ENCODE results near the gene AGAP1. TPM values are rescaled to one million over a fixed set of nuclear protein-coding genes. Genes with fewer than 3 reads are reported as not detected.
A peak's percentile ranks its signal among the peaks of the same experiment; 100 is the strongest.

Gene AGAP1
- total RNA-seq, 2 donors from 2014 or later, result 22.5 to 23.9 TPM

DNA sequence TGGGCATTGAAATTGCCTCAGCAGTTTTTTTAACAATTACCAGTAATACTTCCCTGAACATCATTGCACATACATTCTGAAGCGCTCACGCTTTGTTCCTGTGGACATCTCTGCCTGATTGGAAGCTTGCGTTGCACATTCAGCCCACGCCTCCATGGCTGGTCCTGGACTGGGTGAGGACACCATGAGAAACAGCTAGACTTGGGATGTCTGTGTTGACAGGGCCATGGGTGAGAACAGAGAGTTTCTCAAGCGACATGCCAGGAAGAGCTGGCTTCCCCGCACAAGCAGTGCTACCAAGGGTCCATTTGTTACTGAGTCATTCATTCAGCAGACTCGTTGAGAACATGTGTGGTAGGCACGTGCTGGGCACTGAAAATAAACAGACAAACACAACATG is 508.0 kb downstream of the AGAP1 start:
- ATAC-seq, result no peak
- no peak for DNase-seq
- intact Hi-C loops (cut with DNase I), result no loop called here

DNA sequence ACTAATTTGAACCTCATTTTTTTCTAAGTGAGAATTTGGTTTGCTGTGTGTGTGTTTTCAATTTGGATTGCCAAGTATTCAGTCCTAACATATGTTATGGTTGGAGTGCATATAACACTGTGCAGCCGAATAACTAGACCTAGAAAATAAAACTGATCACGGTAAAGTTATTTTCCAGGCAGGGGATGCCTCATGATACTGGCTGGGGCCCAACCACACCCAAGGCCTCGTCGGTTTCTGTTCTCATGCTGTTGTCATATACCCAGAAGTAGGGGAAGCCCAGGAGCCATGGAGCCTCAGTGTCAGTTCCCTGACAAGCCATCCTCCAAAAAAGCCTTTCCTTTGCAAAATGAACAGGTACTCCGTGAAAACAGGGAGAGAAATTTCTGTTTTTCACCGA is 514.2 kb downstream of the AGAP1 start:
- ATAC-seq (no peak), DNase-seq (no peak)
- intact Hi-C loops (cut with DNase I), result no loop called here

DNA sequence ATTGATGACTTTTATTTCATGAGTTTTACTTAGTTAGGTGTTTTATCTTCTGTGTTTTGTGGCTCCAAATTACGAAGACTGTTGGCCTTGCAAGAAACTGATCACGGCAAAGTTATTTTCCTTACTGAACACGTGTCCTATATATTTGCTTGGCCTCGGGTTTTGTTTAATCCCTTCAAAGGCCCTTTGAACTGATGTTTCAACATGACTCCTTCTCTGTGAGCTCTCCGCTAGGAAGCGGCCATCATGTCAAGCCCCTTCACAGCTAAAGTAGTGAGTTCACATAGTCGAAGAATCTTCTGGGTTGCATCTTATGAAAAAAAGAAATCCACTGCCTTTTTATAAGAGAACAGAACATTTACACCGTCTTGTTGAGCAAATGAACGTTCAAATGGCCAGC is 515.0 kb downstream of the AGAP1 start:
- DNase-seq (no peak), ATAC-seq (no peak)
- intact Hi-C loops (cut with DNase I), result no loop called here

DNA sequence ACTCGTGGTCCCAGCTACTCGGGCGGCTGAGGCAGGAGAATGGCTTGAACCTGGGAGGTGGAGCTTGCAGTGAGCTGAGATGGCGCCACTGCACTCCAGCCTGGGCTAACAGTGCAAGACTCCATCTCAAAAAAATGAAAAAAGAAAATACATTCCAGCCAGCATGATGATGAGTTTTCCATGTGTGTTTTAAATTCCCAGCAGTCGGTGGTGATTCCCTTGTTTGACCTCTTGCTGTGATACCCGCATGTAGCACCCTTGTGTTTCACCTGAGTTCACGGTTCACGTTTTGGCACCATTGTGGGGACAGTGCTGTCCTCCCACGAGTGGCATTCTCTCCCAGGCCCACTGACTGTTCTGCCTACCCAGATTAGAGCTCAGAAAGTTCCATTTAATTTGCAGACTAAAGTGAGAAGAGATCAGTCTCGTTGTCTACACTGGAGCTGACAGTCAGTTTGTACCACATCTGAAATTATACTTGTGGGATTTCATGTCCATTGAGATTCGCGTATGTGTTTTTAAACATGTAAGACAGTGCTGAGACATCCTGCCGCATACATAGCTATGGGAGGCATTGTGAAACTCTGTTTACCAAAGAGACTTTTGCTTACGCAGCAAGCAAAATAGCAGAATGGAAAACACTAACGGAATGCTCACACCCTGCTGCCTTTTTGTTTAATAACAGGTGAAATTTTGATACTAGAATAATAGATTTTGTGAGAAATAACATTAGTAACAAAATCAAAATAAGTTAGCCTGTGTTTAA is 517.3 kb downstream of the AGAP1 start:
- intact Hi-C loops (cut with DNase I), result no loop called here
- ATAC-seq, result no peak
- no peak for DNase-seq

DNA sequence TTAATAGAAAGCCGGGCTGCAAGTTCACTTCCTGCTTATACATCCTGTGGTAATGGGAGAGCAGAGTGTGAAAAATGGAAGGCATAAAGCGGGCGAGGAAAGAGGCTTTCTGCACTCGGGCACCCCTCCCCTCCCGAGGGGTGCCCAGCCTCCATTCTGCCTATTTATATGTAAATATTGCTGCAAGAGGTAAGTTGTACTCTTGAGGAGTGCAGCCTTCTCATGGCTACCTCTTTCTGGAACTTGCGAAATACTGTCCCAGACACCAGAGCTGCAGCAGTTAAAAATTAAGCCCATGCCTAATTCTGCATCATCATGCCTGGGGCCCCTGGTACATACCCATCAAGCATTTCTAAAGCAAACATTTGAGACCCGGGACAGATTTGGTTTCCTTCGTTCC is 518.3 kb downstream of the AGAP1 start:
- ATAC-seq, result no peak
- intact Hi-C loops (cut with DNase I), result no loop called here
- no peak for DNase-seq

- DNase-seq, result no peak
- intact Hi-C loops (cut with DNase I), result no loop called here
- no peak for ATAC-seq
These were observed 520.7 kb downstream of the AGAP1 start for GRCh38 chr2:236014408-236015131.

- ATAC-seq, result no peak
- no peak for DNase-seq
- intact Hi-C loops (cut with DNase I), result no loop called here
These were observed 521.3 kb downstream of the AGAP1 start for GRCh38 chr2:236015171-236015570.

GRCh38 chr2:236016496-236016895 is 522.7 kb downstream of the AGAP1 start:
- DNase-seq (no peak), ATAC-seq (no peak)
- intact Hi-C loops (cut with DNase I), result no loop called here

DNA sequence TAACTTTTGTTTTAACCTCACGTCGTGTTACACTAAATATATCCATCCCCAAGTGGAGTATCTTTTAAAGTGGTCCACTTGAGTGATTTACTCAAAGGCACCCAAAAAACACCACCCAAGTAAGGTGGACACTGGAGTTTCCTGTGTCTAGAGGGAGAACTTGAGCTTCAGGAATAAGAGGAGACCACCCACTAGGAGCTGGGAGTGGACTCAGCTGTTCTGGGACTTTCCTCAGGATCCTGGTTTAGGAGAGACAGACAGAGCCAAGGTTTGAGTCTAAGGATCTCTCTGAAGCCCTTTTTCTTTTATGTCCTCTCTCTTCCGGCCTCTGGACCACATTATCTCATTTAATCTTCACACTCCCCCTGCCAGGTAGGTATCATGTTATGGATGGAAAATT is 523.6 kb downstream of the AGAP1 start:
- intact Hi-C loops (cut with DNase I), result no loop called here
- ATAC-seq (no peak), DNase-seq (no peak)

DNA sequence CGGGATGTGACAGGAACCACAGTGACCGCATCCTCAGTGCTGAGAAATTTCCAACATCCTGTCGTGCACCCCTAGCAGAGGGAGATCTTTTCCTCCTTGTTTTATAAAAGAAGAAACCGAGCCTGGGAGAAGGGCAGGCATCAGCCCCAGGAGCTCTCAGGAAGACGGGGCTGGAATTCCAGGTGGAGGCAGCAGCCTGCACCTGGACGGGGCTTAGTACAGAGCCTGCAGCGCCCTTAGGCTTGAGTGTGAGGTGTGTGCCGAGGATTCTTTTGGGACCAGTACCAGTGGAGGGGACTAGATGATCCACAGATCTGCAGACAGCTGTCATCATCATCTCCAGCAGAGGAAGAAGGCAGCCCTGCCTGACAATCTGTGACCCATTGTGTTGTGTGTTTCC is 525.6 kb downstream of the AGAP1 start:
- DNase-seq (no peak), ATAC-seq (no peak)
- intact Hi-C loops (cut with DNase I), result no loop called here

GRCh38 chr2:236021499-236022057 is 527.7 kb downstream of the AGAP1 start:
- DNase-seq (no peak), ATAC-seq (no peak)
- intact Hi-C loops (cut with DNase I), result no loop called here

- intact Hi-C loops (cut with DNase I), result no loop called here
- ATAC-seq (peak; percentile 31 to 53), DNase-seq (no peak)
These were observed 528.3 kb downstream of the AGAP1 start for GRCh38 chr2:236022128-236022527.

DNA sequence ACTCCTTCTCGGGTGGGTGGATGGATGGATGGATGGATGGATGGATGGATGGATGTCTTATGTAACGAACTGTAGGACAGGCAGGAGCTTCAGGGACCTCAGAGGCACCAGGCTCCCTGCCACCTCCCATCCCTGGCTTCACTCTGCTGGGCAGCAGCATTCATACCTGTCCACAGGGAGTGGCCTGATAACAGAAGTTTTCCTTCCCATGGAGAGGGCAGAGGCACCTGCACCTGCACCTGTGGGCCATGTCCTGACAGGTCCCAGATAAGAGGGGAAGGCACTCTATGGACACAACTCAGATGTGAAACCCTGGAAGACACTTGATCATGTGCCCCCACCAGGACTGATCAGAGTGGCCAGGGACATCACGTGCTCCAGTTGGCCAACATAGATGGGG is 532.0 kb downstream of the AGAP1 start:
- no peak for DNase-seq
- ATAC-seq, result no peak
- intact Hi-C loops (cut with DNase I), result no loop called here

DNA sequence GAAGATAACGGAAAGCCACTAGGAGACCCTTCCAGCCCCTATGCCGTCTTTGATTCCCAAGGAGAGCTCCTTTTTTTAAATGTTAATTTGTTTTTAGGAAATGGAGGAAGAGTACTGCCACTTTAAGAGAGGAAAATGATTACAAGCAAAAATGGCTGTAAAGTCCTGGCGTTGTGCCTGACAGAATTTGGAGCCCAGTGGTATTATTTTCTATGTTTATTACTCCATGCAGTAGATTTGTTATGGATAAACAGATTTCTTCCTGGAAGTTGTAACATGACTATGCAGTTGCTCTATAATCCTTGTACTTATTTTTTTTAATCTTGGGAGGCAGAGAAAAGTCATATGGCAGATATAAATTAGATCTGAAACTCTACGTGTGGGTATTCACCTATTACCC is 533.0 kb downstream of the AGAP1 start:
- no peak for ATAC-seq
- intact Hi-C loops (cut with DNase I), result no loop called here

GRCh38 chr2:236028066-236028465 is 534.2 kb downstream of the AGAP1 start:
- intact Hi-C loops (cut with DNase I), result no loop called here
- ATAC-seq, result no peak
- DNase-seq, result no peak

More for the DNA sequence above, 533.0 kb downstream of the AGAP1 start:
- DNase-seq, result no peak

GRCh38 chr2:236033462-236033861 is 539.6 kb downstream of the AGAP1 start:
- DNase-seq, result no peak
- ATAC-seq, result no peak
- intact Hi-C loops (cut with DNase I), result no loop called here

GRCh38 chr2:236034974-236035373 is 541.1 kb downstream of the AGAP1 start:
- intact Hi-C loops (cut with DNase I), result no loop called here
- no peak for DNase-seq
- ATAC-seq, result peak in 1 of 2 donors; percentile 48

- intact Hi-C loops (cut with DNase I), result no loop called here
- ATAC-seq (no peak), DNase-seq (no peak)
These were observed 542.2 kb downstream of the AGAP1 start for GRCh38 chr2:236036045-236036444.

GRCh38 chr2:236038096-236038495 is 544.3 kb downstream of the AGAP1 start:
- intact Hi-C loops (cut with DNase I), result no loop called here
- DNase-seq (no peak), ATAC-seq (no peak)

DNA sequence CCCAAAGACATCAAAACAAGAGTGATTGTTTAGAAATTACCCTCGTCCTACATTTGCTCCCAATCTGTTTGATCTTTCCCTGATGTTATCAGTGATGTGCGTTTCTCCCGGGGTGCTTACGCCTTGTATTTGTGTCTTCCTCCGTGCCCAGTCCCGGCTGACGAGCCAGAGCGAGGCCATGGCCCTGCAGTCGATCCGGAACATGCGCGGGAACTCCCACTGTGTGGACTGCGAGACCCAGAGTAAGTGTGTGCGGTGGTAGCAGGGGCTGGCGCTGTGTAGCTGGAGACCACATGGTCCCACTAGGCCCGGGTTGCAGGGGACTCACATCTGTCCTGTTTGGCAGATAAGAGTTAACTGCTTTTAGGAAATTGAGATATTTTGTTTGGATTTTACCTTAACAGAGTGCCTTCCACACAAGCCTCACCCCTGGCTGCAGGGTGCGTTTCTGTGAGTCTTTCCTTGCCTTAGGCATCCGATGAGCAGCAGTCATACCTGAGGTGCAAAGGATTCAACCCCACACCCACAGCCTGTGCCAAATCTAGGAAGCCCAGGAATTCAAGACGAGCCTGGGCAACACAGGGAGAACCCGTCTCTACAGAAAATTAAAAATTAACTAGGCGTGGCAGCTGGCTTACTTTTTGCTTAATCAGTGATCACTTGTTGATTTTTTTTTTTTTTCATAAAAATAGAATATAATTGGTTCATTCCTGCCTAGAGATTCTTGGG is 546.9 kb downstream of the AGAP1 start:
- no peak for DNase-seq
- intact Hi-C loops (cut with DNase I), result no loop called here
- no peak for ATAC-seq
